K562 (cell line): ENCODE results near the gene SMIM3. TPM values are rescaled to one million over a fixed set of nuclear protein-coding genes. Genes with fewer than 3 reads are reported as not detected.

Experiments
- CLOCK ChIP-seq: fragments of 250-450 bp; sonication (Bioruptor Pico); IDR thresholded peaks from 2 replicates; pipeline ENCODE4 v1.4.0; 2020; ENCODE audit warnings: mild to moderate bottlenecking, moderate library complexity, borderline replicate concordance
- CREB3 ChIP-seq: fragments of 450-650 bp; conservative IDR thresholded peaks from 2 replicates; pipeline ENCODE4 v1.6.1; 2016; ENCODE audit warnings: missing genetic modification characterization, low read depth, mild to moderate bottlenecking, missing compliant biosample characterization, moderate library complexity
- JUNB ChIP-seq: fragments of 450-650 bp; formaldehyde crosslinking; conservative IDR thresholded peaks from 2 replicates; pipeline ENCODE4 v1.4.0; 2020; ENCODE audit warnings: mild to moderate bottlenecking
- MTA1 ChIP-seq: fragments of 450-650 bp; IDR thresholded peaks from 2 replicates; pipeline ENCODE4 v1.6.1; 2017; ENCODE audit warnings: borderline replicate concordance
- NFIC ChIP-seq: fragments of 450-650 bp; IDR thresholded peaks from 2 replicates; pipeline ENCODE4 v1.6.1; 2017; ENCODE audit warnings: mild to moderate bottlenecking, inconsistent platforms
- RNF2 ChIP-seq: sonication (generic); IDR thresholded peaks from 2 replicates; pipeline ENCODE4 v1.6.1; 2016
- SMARCE1 ChIP-seq: fragments of 450-650 bp; IDR thresholded peaks from 2 replicates; pipeline ENCODE4 v1.7.1; 2016; ENCODE audit warnings: mild to moderate bottlenecking
- ZNF12 ChIP-seq: sonication (generic); formaldehyde crosslinking; IDR thresholded peaks from 2 replicates; pipeline ENCODE4 v1.4.0; 2020; ENCODE audit warnings: mild to moderate bottlenecking, missing genetic modification reagents
- polyA plus RNA-seq, 8 experiments: library from polyadenylated mRNA; depleted of rRNA in 4 of 8; stranded (reverse) in 5 of 8; unstranded in 3 of 8; fragments of >200 nt; fragmentation: Nextera tagmentation in 2 of 8; fragmentation: Illumina TruSeq in 1 of 8; extraction: Ambion mirVana in 2 of 8; extraction: Trizol in 1 of 8; gene quantifications; 2 replicates each; pipeline versions ENCODE4 v1.2.1 to v1.2.3, GENCODE V29; 2011 to 2014; ENCODE audit warnings: inconsistent platforms in 1 of 8, missing spikeins in 1 of 8
- total RNA-seq, 7 experiments: library from RNA; depleted of rRNA in 6 of 7; stranded (reverse); fragments of >200 nt in 6 of 7; fragmentation: Illumina TruSeq in 2 of 7; extraction: Trizol in 2 of 7; gene quantifications; 2 replicates each; pipeline versions ENCODE4 v1.2.1 to v1.2.3, GENCODE V29; 2011 to 2021; ENCODE audit warnings: low replicate concordance in 1 of 7
- TF ChIP-seq, protein P1 (sequence below), 2 experiments: fragments of 450-650 bp in 1 of 2; sonication (generic) in 1 of 2; formaldehyde crosslinking in 1 of 2; IDR thresholded peaks; 2 replicates each; pipeline versions ENCODE4 v1.7.1 to v1.9.0; 2016 to 2022; ENCODE audit warnings: inconsistent platforms in 1 of 2, mild to moderate bottlenecking in 1 of 2, missing genetic modification reagents in 1 of 2
- TF ChIP-seq, protein P2 (sequence below): IDR thresholded peaks from 2 replicates; pipeline ENCODE4 v1.6.1; 2012; ENCODE audit warnings: low read depth, low read length, improper control_type of control experiment, borderline replicate concordance
- TF ChIP-seq, protein P3 (sequence below): sonication (generic); formaldehyde crosslinking; IDR thresholded peaks from 2 replicates; pipeline ENCODE4 v1.8.1; 2023; ENCODE audit warnings: mild to moderate bottlenecking, missing genetic modification reagents, moderate library complexity

Gene SMIM3
- total and polyA plus RNA-seq, 9 of the 15 experiments (the other 6 are each of a cell fraction or from before 2014, with no cell fraction given), result 4.1 to 27.7 (median 13.6) TPM

- TF ChIP-seq, protein P1, sequence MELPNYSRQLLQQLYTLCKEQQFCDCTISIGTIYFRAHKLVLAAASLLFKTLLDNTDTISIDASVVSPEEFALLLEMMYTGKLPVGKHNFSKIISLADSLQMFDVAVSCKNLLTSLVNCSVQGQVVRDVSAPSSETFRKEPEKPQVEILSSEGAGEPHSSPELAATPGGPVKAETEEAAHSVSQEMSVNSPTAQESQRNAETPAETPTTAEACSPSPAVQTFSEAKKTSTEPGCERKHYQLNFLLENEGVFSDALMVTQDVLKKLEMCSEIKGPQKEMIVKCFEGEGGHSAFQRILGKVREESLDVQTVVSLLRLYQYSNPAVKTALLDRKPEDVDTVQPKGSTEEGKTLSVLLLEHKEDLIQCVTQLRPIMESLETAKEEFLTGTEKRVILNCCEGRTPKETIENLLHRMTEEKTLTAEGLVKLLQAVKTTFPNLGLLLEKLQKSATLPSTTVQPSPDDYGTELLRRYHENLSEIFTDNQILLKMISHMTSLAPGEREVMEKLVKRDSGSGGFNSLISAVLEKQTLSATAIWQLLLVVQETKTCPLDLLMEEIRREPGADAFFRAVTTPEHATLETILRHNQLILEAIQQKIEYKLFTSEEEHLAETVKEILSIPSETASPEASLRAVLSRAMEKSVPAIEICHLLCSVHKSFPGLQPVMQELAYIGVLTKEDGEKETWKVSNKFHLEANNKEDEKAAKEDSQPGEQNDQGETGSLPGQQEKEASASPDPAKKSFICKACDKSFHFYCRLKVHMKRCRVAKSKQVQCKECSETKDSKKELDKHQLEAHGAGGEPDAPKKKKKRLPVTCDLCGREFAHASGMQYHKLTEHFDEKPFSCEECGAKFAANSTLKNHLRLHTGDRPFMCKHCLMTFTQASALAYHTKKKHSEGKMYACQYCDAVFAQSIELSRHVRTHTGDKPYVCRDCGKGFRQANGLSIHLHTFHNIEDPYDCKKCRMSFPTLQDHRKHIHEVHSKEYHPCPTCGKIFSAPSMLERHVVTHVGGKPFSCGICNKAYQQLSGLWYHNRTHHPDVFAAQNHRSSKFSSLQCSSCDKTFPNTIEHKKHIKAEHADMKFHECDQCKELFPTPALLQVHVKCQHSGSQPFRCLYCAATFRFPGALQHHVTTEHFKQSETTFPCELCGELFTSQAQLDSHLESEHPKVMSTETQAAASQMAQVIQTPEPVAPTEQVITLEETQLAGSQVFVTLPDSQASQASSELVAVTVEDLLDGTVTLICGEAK (IDR thresholded peaks at IDR 0.05), result peak; percentile 95
- TF ChIP-seq, protein P1 (CRISPR knock-in tag; IDR thresholded peaks at IDR 0.05), result peak; percentile 75
- TF ChIP-seq ZNF12 (CRISPR knock-in tag) (no peak), MTA1 (no peak), JUNB (CRISPR knock-in tag) (no peak), NFIC (no peak), CLOCK (CRISPR knock-in tag) (no peak), RNF2 (no peak), SMARCE1 (peak; percentile 45; the same call in 1 of the 2 replicates), CREB3 (tag) (no peak)
- TF ChIP-seq, protein P2, sequence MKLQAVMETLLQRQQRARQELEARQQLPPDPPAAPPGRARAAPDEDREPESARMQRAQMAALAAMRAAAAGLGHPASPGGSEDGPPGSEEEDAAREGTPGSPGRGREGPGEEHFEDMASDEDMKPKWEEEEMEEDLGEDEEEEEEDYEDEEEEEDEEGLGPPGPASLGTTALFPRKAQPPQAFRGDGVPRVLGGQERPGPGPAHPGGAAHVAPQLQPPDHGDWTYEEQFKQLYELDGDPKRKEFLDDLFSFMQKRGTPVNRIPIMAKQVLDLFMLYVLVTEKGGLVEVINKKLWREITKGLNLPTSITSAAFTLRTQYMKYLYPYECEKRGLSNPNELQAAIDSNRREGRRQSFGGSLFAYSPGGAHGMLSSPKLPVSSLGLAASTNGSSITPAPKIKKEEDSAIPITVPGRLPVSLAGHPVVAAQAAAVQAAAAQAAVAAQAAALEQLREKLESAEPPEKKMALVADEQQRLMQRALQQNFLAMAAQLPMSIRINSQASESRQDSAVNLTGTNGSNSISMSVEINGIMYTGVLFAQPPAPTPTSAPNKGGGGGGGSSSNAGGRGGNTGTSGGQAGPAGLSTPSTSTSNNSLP, result no peak
- TF ChIP-seq, protein P3, sequence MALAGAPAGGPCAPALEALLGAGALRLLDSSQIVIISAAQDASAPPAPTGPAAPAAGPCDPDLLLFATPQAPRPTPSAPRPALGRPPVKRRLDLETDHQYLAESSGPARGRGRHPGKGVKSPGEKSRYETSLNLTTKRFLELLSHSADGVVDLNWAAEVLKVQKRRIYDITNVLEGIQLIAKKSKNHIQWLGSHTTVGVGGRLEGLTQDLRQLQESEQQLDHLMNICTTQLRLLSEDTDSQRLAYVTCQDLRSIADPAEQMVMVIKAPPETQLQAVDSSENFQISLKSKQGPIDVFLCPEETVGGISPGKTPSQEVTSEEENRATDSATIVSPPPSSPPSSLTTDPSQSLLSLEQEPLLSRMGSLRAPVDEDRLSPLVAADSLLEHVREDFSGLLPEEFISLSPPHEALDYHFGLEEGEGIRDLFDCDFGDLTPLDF (CRISPR knock-in tag), result 0 out of 2 replicates have a peak, but pooled peaks have one; percentile 33
These were observed 21.4 kb upstream of the SMIM3 start (continued) for GRCh38 chr5:150757087-150757649.
